HG03139 (cell line): ENCODE results near the gene STX8.
"Not testable (repeated sequence)": the region's sequence is repeated elsewhere in the genome, so short reads cannot be mapped to it uniquely, and the experiment has no call there.

ENCODE experiments used
- ATAC-seq: cut with Tn5 transposase; IDR thresholded peaks from one replicate; pipeline ENCODE4 v1.9.1; 2021; ENCODE audit not compliant: unreplicated experiment

The STX8 gene

DNA sequence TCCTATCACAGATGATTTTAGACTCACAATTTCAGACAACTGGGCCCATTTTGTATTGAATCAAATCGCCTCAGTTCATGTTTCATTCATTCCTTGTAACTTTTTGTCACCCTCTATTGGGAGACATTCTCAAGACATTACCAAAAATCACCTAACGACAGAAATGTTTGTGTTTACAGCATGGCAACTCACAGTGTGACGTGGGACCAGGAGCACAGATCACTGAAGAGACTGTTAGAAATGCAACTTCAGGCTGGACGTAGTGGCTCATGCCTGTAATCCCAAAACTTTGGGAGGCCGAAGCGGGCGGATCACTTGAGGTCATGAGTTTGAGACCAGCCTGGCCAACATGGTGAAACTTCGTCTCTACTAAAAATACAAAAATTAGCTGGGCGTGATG lies 304.7 kb downstream of the STX8 start:
- no peak for ATAC-seq

DNA sequence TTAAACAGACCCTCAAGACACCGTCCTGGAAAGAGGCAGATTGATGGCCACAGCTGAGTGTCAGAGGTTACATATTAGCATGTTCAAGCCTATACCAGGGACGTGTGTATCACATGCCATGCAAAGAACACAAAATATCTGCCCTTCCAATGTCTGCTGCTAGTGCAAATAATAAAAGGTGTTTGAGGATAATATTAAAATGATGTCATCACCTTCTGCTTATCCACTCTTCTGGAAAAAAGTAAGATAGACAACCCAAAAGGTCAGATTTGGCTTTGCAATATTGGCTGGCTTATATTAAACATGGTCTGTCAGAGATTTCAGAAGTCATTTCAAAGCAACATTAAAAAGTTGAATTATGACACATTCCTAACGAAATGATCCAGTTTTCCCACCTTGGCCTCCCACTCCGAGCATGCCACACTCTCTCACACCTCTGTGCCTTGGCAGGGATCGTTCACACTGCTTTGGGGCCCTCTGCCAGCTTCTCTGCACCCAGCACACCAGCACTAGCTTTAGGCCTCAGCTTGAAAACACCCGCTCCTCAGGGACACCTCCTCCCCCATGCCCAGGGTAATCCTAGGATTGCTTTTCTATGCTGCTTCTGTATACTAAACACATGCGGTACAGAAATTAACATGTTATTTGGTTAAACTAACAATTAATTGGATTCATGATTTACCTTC lies 306.1 kb downstream of the STX8 start:
- ATAC-seq: no peak

DNA sequence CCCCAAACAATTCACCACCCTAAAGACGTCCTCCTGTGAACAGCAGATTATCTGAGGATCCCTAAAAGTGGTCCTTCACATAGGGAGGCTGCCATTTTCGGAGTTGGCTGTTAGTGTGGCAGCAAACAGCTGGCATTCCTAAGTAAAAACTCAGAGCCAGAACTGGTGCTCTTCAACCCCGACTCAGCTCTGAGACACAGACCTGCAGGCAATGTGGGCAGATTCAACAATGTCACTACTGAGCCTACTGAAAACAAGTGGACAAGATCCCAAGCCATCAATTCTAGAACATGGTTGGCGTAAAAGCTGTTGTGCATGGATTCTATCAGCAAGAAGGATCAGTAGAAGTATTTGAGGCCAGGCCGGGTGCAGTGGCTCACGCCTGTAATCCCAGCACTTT lies 307.1 kb downstream of the STX8 start:
- ATAC-seq: no peak

DNA sequence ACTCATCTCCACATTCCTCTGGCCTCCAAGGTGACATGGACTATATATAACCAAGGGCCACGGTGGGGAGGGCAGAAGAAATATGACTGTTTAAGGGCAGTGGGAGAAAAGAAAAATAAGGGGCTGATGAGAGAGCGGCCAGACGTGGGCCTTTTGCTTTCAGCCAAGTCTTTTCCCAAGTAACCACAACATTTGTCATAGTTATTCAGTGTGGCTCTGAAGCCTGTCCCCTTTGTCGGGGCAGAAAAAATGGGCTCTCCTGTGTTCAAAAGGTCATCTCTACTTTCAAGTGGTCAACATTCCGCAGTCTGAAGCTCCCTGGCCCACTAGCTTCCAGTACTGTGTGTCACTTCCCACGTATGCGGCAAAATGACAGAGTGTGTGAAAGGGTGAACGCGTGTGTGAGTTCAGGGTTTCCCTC lies 308.9 kb downstream of the STX8 start:
- ATAC-seq: no peak

DNA sequence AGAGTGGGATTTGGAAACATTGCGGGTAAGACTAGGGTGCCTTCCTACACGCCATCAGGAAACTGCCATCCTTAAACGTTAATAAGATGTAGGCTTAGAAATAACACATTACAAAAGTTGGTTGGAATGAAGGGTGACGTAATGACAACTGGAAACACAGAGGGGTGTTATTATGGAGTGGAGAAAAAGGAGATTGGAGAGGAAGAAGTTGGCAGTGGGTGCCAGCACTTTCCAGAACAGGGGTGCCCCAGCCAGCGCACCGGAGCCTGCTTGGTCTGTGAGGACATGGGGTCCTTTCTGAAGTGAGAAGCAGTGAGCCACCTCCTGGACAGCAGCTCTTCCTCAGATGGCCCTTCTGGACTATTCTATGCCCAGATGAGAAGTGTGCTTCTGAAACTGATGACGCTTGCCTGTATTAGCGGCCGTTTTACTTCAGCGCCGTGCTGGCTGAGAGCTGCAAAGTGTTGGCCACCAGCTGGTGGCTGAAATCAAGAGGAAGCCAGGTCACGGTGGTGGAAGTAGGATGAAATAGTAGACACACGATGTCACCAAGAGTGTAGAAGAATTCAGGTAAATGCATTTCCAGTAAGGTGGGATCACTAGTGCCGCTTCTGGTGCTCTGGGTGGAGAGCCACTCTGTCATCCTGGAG lies 309.5 kb downstream of the STX8 start:
- ATAC-seq: no peak

DNA sequence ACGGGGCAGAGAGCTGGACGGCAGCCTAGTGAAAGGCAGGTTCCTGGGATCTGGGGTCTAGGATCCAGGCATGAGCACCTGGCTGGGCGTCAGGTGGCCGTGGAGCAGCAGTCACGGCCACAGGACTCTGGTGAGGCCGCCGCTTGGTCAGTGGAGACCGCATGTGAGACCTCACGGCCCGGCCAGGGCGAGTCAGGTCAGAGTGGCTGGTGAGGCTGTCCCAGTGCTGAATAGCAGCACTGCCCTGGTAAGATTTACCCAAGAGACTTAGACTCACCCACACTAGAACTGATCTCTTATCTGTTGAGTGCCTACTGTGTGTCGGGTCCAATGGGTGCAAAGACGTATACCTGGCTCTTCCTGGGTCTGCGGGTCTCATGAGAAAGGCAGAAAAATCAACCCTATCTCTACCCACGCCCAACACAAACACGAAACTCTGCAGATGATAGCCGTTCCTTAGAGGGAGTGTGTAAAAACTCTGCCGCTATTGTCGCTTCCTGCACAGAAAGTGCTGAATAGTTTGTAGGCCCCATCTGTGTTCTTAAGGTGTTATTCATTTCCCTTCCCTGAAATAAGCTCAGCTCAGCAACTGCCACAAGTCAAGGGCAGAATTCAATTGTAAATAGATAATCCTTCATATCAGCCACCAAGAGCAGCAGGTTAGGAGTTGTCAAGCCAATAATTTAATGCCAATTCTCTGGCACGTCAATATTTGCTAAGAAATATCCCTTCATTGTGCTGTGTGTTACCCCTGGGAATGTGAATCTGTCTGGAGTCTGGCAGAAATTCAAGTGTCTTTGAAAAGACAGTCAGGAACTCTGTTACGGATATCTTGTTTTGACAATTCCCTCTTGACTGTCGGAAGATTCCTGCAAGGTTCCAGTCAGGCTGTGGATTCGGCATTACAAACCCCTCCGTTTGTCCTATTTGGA lies 314.3 kb downstream of the STX8 start:
- no peak for ATAC-seq

DNA sequence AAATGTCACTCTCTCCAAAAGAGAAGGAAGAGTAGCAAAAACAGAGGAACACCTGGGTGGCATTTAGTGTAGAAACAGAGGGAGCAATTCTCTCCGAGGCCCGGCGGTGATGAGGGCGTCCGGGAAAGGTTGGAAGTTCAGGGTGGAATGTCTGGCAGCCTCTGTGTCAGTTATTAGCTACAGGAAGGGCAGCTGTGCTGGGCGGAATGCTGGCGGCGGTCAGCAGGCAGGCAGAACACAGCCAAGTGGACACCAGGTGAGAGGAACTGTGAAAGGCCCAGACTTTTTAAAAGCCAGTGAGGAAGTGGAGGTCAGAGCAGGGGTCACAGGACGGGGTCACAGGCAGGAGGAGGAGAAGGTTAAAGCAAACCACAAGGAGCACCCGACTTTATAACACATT lies 316.2 kb downstream of the STX8 start:
- ATAC-seq: no peak

DNA sequence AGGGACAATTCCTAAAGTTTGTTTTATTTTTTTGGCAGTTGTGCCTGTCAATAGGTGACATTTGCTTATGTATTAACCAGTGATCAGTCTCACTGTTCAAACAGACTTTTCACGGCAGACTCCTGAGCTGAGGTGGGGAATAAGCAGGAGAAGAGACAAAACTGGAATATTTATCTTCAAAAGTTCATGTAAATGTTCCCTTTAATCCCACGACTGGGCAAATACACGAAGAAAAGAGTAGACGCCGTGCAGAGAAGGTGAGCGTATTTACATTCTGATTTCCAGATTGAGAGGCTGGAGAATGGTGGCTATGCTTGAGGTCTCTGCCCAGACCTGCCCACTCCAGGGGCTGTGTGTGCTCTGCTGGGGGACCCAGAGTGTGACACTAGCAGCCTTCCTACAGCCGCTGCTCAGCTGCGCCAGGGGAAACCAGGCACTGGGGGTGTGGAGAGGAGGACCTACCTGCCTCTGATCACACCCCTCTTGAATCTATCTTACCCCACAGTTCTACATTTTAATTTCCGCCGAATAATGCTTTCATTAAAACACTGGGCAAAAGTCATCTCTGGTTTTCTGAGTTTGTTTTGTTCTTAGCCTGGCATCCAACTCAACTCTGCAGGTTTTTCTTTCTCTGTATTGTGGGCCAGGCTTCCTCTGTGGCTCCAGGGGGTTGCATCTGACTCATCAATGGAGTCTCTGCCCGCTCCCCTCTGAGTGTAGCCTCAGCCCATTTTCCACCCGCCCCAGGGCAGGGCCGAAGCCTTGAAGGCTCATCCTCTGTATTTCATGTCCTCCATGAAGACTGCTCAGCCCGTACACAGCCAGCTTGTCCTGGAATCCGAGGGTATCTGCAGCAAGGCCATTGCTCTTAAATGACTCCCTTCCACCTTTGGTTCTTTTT lies 317.3 kb downstream of the STX8 start:
- ATAC-seq: no peak

DNA sequence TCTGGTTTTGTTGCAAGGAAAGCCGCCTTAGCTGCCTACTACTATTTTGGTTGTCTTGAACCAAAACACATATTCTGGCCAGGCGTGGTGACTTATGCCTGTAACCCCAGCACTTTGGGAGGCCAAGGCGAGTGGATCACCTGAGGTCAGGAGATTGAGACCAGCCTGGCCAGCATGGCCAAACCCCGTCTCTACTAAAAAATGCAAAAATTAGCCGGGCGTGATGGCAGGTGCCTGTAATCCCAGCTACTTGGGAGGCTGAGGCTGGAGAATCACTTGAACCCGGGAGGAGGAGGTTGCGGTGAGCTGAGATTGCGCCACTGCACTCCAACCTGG lies 318.0 kb downstream of the STX8 start:
- ATAC-seq: not testable (repeated sequence)

DNA sequence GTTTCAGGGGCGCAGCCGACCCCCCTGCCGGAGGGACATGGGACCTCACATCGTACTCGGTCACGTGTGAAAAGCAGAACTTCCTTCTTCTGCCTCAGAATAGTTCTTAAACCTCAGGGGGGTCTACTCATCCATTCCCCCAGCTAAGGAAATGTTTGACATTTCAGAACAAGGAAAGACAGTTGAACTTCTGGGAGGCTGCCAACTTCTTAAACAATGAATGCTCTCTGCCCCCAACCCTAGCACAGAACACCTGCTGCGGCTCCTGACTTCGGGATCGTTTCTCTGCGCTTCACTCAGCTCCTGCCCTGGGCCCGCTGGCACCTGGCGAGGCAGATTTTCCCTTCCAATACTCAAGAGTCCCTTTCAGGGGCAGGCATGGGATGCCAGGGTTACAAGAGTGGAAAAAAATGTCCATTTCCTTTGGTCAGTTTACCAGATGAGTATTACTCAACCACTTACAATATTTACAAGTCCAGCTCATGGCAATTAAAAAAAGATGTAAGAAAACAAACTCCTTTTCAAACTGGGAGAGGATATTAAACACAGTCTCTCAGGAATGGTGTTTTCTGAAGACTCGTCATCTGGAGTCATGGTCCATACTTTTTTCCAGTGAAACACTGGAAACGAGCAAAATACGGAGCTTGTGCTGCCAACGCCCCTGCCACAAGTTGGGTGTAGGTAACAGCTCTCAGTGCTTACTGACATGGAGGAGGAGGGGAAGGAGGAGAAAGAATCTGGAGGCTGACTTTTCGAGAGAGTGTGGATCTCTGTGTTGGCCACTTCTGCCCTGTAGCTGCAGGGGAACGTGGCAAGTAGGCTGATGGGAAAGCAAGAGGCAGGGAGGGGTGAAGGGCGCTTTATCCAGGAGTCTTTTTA lies 318.6 kb downstream of the STX8 start:
- no peak for ATAC-seq

DNA sequence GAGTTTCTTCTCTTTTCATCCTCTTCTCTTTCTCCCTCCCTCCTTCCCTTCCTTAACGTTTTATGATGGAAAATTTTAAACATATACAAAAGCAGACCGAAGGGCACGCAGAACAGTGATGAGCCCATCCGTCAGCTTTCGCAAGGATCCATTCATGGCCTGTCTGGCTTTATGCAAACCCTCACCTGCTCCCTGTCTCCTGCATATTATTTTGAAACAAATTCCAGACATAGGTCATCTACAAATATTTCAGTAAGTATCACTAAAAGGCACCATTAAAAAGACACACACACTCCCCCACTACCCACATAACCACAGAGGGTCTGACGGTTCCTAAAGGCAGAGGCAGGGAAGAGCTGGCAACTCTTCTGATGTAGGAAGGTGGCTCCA lies 319.3 kb downstream of the STX8 start:
- no peak for ATAC-seq

DNA sequence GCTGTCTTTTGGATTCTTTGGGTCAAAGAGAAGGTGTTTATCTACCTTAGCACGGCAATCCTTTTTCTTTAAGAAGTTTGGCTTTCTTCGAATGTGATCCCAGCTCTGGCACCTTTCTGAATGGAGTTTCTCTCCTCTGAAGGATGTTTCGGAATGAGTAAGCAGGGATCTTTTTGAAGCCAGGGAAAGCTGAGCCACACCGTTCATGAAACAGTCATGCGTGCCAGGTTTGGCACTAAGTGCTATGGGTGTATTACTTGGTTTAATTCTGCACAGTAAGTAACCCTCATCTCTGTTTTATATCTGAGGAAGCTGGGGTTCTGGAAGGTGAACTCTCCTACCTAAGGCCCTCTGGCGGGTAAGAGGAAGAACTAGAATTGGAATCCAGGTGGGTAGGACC lies 319.8 kb downstream of the STX8 start:
- no peak for ATAC-seq

DNA sequence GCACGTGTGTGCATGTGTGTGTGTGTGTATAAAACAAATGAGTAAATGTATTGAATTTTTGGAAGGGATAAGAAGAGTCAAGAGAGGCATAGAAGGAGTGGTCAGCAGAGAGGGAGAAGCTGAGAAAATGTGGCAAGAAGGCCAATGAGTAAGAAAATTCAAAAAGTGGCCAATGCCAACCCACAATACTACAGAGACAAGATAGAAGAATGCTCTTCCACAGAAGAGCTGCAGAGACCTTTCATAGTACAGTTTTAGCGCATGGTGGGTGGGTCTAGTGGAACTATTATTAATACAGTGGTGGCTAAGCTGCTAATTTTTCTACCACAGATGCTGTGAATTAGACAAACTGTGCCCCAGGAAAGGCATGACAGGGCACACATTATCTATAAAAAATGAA lies 320.8 kb downstream of the STX8 start:
- no peak for ATAC-seq

DNA sequence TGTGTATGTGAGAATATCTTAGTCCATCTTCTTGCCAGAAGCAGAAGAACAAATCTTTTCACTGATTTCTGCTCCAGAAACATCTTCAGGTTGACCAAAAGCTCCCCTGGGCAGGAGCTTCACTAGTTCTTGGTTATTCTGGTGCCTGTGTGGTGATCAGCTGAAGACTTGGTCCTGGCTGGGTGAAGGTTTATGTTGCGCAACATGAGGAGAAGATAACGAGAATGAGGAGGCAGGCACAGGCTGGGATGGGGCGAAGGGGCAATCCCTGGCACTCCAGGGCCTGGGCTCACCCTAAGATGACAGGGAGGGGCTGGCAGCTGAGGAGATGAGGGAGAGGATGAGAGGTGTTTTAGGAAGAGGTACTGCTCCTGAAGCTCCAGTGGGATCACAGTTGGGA lies 322.3 kb downstream of the STX8 start:
- no peak for ATAC-seq

DNA sequence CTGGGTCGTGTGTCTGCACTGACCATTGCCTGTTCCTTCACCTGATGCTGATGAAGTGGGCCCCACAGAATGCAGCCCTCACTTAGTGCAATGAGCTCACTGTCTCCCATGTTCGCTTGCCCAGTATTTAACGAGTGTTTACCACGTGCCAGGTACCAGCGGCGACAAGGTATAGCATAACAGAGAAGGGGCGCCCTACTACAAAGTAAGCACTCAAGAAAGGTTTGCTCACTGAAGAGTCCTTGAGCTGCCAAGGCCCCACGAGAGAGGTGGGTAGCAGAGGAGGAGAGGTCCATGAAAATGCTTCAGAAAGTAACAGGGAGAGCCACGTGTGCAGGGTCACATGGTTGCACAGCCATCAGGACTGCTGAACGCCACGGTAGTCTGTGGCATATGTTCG lies 324.3 kb downstream of the STX8 start:
- ATAC-seq: no peak

DNA sequence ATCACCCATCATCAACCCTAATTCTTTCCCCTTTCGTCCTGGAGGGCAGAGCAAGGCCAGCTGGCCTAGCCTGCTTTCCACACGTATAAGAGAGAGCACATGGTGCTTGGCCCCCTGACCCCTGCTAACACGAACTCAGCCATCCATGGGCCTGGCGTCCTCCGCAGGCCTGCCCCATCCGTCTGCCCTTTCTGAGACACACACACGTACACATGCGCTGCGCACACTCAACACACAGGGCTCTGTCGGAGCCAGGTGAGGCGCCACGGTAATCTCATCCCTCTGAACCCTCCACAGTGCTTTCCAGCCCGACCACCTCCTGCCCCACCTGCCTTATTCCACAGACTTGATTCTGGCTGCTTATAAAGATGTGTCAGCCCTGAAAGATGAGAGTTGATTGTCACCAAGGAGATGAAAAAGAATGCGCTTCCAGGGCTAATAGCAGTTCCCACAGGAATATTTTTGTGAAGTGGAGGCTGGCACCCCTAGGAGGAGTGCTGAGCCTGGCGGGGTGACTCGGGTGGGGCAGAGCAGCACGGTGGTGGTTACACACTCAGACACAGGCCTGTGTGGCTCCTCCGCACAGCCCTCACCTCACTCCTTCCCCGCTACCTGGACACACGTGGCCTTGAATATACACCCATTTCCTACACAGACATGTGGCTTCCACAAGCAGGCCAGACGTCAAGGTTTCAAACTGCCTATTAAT lies 326.2 kb downstream of the STX8 start:
- no peak for ATAC-seq

DNA sequence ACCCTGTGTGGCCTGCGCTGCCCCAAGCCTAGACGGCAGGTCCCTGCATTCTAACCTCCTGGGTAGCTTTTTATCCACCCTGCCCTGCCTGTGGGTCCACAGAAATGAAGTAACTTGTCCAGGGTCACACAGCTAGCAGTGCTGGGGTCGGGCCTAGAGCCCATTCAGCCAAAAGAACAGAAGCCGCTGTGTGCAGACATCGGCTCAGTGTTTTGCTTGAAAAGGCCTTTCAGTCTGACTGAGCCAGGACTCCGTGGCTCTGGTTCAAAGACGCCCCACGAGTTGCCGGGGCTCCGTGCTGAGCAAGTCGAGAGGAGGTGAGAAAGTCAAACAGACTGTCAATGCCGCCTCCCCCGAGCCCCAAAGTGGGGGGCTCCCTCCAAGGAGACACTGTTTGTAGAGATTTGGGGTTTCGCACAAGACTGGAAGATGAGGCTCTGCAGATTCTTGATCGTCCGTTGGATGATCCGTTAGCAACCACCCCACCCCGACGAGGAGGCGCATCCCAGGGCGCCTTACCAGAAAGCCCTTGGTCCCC lies 328.1 kb downstream of the STX8 start:
- ATAC-seq: no peak

DNA sequence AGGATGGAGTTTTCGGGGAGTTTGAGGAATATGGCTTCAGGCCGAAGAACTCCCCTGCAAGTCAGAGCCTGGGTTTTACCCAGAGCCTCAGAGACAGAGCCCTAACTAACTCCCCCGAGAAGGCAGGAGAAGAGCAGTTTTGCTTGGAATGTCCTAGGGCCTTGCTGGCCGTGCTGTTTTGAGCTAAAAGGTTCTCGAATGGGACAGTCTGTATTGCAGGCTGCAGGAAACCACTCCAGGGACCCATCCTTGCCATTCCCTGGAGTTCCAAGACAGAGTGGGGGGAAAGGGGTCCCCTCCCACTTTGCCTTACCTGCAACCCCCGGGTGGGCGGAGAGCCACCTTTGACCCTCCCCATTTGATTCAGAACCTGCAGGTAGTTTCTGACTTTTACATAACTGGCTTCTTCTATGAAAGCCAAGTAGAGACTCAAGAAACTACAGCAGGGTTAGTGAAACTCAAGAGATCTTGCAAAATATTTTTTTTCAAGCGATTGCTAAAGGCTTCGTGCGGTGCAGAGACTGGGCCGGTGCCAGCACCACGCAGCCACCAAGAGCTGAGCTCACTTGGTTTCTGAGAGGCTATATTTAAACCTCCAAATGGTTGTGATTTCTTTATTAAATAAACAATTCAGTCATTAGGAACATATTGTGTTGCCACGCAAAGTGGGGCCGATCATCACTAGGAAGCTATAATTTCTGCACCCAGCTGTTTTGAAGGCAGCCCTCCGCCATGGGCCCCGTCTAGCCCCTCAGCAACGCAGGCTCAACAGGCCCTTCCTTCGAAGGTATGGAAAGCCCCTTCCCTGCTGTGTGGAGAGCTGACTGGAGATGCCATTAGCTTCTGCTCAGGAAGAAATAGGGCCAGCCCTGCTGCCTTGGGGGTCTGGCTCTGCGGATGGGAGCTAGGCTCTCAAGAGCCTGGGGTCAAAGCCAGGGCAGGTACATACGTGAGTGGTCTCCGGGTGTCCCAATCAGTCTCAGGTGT lies 331.3 kb downstream of the STX8 start:
- ATAC-seq: no peak
